HG02981 (cell line): ENCODE data around the gene EHMT1.
A peak's percentile ranks its signal among the peaks of the same experiment; 100 is the strongest.

Experiments used
- ATAC-seq: cut with Tn5 transposase; IDR thresholded peaks from one replicate; pipeline ENCODE4 v1.9.1; 2021; ENCODE audit warnings: mild to moderate bottlenecking, moderate library complexity; ENCODE audit not compliant: unreplicated experiment

The EHMT1 gene

DNA sequence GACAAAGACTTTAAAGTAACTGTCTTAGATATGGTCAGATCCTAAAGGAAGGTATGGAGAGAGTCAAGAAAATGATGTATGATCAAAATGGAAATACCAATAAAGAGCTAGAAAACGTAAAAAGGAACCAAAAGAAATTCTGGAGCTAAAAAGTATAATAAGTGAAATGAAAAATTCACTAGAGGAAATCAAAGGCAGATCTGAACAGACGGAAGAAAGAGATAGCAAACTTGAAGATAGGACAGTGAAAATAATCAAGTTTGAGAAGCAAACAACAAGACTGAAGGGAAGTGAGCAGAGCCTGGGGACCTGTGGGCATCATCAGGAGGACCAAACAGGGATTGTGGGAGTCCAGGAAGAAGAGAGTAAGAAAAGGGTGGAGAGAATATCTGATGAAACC, 115.4 kb downstream of the EHMT1 start:
- no peak for ATAC-seq

DNA sequence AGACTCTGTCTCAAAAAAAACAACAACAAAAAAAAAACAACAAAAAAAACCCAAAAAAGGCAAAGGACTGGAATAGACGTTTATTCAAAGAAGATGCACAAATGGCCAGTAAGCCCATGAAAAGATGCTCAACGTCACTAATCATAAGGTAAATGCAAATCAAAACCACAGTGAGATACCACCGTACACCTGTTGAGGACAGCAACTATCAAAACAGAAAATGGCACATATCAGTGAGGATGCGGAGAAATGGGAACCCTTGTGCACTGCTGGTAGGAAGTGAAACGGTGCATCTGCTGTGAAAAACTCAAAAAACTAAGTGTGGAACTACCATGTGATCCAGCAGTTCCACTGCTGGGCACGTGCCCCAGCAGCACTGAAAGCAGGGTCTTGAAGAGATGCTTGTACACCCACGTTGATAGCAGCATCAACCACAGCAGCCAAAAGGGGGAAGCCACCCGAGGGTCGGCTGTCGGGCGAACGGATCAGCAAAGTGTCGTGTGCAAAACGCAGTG, 119.4 kb downstream of the EHMT1 start:
- peak; percentile 86 for ATAC-seq

DNA sequence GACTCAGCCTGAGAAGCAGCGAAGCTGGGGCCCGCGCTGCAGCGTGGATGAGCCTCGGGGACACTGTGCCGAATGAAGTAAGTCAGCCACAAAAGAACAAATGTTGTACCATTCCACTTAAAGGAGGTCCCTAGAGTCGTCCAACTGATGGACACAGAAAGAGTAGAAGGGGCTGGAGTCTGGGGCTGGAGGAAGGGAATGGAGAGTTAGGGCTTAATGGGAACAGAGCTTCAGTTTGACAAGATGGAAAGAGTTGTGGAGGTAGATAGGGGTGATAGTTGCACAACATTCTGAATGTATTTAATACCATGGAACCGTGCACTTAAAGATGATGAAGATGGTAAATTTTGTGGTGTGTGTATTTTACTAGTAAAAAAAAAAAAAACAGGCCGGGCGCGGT, 119.9 kb downstream of the EHMT1 start:
- ATAC-seq: no peak

DNA sequence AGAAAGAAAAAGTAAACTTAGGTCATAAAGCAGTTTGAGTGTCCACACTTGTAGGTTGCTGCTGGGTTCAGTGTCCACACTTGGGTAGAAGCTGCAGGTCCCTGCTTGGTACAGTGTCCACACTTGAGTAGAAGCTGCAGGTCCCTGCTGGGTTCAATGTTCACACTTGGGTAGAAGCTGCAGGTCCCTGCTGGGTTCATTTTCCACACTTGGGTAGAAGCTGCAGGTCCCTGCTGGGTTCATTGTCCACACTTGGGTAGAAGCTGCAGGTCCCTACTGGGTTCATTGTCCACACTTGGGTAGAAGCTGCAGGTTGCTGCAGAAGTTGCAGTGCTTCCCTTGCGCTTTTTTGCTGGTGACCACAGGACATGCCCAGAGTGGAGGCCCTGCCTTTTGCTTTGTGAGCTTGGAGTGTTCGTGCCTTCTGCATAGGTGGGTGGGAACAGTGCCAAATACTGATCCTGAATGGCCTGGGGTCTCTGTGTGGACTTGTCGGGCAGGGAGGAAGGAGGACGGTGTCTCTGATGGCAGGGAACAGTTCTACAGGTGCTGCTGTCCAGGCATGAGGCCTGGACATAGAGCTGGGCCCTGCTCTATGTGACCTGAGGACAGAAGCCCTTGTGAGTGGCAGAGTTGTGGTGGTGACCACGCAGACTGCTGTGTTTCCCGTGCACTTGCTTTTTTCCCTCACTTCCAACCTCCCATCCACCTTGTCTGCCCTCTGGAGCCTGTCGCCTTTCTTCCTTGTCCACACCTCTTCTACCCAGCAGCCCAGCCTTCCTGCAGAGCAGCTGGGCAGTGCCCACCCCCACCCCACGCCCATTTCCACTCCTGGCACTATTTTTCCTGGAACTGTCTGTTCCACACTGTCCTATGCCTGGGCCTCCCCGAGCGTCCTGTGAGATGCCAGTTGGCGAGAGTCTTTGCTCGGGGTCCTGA, 120.8 kb downstream of the EHMT1 start:
- ATAC-seq: no peak

DNA sequence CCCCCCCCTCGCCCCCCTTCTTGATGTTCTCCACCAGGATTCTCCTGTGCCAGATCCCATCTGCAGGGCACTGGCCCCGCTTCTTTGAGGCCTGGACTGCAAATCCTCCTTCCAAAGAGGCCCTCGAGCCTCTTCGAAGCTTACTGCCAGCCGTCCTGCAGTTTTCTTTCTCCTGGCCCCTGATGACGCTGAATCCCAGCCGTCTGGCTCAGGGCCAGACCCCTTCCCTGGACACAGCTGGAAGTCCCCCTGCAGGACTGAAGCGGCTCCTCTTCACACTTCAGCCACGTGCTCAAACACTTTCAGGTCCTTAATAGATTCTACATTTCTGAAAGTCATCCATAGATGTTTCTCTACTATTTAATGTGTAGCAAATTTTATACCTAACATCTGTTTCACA, 121.5 kb downstream of the EHMT1 start:
- no peak for ATAC-seq

DNA sequence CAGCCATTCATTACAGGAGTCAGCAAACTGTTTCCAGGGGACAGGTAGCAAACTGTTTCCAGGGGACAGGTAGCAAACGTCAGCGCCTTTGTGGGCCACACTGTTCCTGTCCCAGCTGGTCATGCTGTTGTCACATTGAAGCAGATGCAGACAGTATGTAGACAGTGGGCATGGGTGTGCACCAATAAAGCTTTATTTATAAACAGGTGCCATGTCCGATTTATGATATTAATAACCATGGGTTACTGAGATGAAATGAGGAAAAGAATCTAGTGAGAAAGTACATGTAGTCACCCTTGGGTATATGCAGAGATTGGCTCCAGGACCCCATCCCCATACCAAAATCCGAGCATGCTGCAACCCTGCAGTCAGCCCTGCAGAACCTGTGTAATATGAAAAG, 122.5 kb downstream of the EHMT1 start:
- ATAC-seq: no peak

DNA sequence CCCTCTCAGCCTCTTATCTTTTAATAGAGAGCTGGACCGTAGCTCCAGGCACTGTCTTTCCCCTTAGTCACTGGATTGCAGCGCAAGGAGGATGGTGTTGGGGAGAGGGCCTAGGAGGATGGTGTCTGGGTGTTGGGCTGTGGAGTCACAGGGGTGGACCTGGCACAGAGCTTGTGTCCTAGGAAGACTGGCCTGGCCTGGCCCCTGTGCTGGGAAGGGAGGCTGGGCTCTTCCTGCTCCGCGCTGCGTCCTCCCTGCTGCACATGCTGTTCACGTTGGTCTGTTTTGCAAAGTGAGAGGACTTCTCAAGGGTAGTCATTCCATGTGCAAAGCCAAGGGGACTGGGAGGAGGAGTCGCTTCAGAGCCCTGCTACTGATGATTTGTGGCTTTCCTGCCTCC, 123.9 kb downstream of the EHMT1 start:
- no peak for ATAC-seq

DNA sequence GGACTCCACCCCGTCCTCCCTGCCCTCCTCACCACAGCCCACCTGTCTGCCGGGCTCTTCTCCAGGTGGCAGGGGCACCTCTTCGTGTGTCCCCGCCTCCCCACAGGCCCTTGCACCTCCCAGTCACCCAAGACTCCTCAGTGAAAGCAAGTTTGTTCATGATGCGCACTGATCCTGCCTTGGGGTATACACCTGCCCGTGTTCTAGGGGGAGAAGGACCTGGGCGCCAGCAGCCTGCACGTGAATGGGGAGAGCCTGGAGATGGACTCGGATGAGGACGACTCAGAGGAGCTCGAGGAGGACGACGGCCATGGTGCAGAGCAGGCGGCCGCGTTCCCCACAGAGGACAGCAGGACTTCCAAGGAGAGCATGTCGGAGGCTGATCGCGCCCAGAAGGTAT, 124.9 kb downstream of the EHMT1 start:
- ATAC-seq: no peak

DNA sequence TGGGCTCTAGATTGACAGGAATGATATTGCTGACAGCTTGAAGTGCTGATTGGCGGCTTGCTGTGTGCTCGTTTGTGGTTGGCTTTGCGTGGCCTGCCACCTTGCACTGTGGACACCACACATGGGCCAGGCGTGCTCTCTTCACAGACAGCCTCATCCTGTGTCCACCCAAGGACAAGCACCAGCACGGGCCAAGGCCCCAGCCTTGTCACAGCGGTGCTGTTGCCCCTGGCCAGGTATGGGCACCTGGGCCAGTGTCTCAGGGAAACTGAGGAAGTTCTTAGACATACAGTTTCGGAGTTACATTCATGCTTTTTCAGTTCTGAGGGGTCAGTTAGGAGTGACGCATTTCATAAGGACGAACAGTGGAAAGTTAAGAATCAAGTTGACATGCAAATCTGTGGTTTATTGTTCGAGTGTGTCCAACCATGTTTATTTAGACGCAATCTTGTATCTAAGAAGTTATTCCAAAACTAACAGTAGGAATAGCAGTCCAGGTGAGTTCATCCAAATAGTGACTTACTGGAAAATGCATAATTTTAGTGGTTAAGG, 125.9 kb downstream of the EHMT1 start:
- peak; percentile 52 for ATAC-seq

DNA sequence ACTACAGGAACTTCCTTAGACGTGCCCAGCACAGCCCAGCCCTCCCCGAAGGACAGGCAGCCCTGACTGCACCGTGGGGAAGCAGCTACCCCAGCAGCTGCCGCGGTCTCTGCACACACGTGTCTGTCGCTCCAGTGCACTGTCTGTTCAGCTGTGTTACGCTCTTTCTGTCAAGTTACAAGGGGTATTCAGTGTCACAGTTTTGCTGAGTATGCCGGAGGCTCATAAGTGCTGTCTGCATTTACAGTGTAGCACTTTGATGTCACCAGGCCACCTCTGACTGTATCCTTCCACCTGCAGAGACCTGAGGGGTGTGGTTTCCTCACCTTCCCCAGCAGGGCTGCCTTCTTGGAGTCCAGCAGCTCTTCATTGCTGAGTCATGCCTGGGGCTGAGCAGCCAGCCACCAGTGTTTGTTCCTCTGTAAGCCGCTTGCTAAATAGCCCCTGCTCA, 126.8 kb downstream of the EHMT1 start:
- ATAC-seq: peak; percentile 72

DNA sequence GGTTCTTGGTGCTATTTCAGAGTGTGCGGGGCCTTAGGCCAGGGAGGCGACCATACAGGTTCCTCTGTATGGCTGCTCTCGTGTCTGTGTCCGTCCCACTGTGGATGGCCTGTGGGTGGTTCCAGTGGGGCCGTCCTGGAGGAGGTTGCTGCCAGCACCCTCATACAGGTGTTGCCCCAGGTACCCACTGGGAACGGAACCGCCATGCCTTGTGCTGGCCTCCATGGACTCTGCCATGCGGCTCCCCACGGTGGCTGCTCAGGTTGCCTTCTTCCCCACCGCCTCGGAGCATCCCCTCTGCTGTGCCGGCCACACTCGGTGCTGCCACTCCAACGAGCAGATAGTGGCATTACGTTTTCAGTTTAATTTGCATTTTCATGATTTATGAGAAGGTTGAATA, 129.5 kb downstream of the EHMT1 start:
- ATAC-seq: no peak

DNA sequence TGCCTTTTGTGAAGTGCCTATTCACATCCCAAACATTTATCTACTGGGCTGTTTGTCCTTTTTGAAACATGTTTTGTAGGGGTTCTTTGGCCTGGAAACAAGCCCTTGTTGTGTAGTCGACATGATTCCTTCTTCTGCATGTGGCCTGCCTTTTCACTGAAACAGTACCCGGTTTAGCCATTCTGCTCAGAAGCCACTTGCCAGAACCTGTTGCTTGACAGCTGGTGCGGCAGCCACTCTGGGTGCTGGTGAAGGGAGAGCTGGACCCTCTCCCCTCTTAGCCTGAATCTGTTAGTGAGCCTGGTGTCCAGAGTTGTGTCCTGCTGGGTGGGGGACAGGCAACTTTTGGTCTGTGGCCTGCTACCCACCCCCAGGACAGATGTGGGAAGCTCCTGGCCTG, 129.9 kb downstream of the EHMT1 start:
- no peak for ATAC-seq

DNA sequence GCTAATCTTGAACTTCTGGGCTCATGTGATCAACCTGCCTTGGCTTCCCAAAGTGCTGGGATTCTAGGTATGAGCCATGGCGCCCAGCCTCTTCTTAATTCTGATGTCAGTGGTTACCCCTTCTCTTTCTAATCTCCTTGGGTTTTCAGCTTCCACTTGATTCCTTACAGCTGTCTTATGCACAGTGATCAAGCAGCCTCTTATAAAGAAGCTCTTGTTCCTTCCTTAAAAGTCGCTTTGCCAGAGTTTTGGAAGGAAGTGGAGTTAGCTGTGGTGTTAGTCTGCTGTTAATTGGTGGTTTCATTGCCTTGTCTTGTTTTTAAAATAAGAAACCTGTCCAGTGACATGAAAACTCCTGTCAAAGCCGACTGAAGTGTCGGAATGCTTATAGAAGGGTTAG, 130.7 kb downstream of the EHMT1 start:
- no peak for ATAC-seq

DNA sequence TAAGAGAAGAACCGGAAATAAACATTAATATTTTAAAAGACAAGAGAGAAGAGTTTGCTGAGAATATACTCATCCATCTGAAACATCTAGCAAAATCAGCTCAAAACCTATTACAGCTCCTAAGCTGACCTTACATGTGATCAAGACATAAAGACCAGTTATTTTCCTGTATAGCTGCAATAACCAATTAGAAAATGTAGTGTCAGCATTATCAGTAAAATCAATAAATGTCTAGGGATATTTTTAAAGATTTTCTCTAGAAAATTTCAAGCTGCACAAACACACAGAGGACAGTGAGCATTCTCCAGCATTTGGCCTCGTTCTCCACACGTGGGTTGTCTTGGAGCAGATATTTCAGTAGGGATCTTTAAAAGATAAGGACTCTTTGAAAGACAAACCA, 131.2 kb downstream of the EHMT1 start:
- no peak for ATAC-seq

DNA sequence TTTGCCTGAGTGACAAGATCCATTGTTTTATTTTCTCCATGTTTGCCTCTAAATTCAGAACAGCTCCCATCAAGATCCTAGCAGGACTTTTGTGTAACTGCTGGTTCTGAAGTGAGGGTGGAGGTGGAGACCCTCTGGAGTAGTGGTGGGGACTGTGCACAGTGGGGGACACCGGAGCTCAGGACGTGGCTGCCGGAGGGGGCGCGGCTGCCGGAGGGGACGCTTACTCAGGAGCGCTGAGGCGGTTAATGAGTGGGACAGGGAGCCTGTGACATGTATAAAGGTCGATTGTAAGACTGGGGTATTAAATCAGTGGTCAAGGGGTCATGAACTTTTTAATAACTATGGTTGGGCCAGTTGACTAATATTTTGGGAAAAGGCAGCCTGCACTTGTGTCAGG, 131.8 kb downstream of the EHMT1 start:
- ATAC-seq: no peak

DNA sequence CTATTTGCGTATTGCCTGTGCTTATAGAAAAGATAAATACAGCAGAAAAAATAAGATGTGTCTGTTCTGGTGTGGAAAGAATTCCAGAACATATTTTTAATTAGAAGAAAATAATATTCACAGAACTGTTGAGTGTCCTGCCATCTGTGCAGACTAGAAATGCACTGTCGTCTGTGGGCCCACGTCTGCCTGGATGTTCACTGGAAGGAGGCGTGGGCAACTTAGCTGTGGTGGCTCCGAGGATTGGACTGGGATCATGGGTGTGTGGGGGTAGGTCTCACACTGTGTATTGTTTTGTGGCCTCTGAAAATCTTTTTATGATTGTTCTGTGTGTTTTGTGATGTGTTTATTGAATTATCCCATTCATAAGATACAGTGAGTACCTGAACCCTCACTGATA, 132.8 kb downstream of the EHMT1 start:
- ATAC-seq: no peak

DNA sequence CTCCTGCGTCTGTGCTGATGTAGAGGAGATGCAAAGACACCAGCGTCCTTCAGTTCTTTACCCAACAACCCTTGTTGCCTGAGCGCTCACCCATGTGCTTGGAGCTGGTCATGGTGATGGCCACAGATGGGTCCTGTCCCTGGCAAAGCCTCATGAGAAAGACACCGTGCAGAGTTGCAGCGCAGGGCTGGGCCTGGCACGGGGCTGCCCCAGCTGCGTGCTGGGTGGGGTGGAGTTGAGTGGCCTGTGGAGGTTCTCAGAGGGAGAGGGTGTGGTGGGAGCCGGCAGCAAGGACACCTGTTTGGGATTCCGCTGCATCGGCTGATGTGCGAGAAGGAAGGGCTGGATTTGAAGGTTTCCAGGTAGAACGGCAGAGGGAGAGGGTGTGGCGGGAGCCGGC, 133.6 kb downstream of the EHMT1 start:
- no peak for ATAC-seq

DNA sequence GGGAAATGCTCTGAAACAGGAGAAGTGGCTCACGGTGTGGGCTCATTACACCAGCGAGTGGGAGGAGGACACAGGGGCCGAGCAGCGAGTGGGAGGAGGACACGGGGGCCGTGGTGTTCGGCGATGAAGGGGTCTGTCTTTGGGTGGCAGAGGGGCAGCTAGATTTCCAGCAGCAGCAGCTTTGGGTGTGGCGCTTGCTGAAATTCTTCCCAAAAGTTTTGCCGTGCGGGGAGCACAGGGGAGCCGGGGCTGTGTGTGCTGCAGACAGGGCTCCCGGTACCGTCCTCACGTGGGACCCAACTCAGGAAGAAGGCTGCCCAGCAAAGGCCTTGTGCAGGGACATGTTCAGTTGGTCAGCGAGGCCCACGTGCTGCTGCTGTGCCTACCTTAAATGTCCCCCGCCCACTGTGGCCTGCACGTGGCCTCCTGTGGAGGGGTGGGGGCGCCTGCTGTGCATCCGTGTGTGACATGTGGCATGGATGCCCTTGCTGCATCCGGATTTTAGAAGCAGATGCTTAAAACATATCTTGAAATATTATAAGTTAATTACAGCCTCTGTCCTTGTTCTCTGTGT, 134.5 kb downstream of the EHMT1 start:
- no peak for ATAC-seq

DNA sequence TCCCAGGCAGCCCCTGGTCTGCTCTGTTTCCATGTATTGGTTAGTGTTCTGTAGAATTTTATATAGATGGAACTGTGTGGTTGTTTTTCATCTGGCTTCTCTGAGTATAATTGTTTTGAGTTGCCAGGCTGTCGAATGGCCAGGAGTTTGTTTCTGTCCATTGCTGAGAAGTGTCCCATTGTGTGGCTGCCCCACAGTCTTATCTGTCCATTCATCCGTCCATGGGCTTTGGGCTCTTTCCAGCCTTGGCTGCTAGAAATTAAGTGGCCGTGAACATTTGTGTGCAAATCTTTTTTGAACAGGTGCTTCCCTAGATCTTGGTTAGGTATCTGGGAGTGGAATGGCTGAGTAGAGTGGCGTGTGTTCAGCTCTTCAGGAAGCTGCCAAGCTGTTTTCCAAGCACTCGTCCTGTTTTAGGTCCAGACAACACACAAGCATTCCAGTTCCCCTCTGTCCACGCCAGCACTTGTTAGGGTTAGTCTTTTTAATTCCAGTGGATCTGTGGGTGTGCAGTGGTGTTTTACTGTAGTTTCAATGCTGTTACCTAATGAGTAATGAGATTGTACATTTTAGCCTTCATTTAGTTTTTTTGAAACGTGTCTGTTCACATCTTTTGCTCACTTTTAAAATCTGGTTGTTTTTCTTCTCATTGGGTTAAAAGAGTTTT, 136.6 kb downstream of the EHMT1 start:
- no peak for ATAC-seq

DNA sequence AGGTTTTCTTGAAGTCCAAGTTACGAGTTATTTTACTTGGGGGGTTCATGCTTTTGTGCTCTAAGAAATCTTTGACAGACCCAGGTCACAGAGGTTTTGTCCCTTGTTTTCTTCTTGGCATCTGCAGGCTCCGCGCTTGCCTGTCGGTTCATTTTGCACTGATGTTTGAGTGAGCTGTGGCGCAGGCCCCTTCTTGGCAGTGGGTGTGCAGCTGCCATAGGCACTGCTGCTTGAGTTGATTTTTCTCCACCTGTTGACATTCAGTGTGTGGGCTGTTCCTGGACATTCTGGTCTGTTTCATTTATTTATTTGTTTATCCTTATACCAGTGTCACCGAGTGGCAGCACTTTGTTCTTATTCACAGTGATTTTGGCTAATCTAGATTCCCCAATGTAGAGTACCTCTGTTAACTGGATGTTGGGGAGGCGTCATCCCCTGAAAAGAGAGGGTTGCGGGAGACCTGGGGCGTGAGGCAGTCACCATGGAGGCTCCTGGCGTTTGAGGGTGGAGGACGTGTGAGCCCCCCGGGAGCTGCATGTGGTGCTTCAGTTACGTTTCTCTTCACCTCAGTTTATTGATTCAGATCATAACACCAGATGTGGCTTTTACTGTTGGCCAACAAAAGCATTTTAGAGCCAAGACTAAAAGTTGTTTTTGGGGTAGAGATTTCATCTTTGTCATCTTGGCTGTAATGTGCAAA, 137.4 kb downstream of the EHMT1 start:
- no peak for ATAC-seq

DNA sequence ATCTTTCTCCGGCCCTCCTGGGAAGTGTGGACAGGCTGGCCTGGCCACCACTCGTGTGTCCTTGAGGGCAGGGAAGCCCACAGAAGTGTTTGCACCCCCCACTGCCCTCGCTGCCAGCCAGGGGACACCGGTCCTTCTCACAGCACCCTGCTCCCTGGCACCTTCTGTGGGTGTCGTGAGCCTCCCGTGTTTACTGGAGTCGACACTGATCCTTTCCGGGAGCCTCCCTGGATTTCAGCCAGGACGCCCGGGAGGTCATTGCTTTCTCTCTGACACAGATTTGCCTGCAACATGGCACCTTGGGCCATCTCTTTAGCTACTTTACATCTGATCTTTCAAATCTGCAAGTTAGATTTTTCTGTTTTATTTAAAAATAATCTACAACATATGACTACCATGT, 138.3 kb downstream of the EHMT1 start:
- no peak for ATAC-seq
